H1 (cell line): ENCODE measurements around the gene SULF2.

Experiments used
- EZH2 ChIP-seq: fragments of 200-600 bp; sonication (generic); IDR thresholded peaks from 2 replicates; pipeline ENCODE4 v1.7.1; 2012; ENCODE audit warnings: low read depth, mild to moderate bottlenecking, moderate library complexity, low read length, inconsistent platforms; ENCODE audit not compliant: severe bottlenecking
- POLR2AphosphoS5 ChIP-seq: IDR thresholded peaks from 2 replicates; pipeline ENCODE4 v1.6.1; 2011; ENCODE audit warnings: low read depth, low read length
- TBP ChIP-seq: IDR thresholded peaks from 2 replicates; pipeline ENCODE4 v1.6.1; 2011; ENCODE audit warnings: low read depth, low read length, improper control_type of control experiment
- TF ChIP-seq, protein P1 (sequence below), 3 experiments: IDR thresholded peaks; 1 replicate in 2 of 3; 2 replicates in 1 of 3; pipeline versions ENCODE4 v1.5.1 to v1.6.1; 2011; ENCODE audit warnings: low read length in 3 of 3, mild to moderate bottlenecking in 3 of 3, inconsistent platforms in 2 of 3, low read depth in 1 of 3, moderate library complexity in 1 of 3; ENCODE audit not compliant: insufficient read depth in 1 of 3; ENCODE audit errors: control extremely low read depth in 1 of 3

DNA sequence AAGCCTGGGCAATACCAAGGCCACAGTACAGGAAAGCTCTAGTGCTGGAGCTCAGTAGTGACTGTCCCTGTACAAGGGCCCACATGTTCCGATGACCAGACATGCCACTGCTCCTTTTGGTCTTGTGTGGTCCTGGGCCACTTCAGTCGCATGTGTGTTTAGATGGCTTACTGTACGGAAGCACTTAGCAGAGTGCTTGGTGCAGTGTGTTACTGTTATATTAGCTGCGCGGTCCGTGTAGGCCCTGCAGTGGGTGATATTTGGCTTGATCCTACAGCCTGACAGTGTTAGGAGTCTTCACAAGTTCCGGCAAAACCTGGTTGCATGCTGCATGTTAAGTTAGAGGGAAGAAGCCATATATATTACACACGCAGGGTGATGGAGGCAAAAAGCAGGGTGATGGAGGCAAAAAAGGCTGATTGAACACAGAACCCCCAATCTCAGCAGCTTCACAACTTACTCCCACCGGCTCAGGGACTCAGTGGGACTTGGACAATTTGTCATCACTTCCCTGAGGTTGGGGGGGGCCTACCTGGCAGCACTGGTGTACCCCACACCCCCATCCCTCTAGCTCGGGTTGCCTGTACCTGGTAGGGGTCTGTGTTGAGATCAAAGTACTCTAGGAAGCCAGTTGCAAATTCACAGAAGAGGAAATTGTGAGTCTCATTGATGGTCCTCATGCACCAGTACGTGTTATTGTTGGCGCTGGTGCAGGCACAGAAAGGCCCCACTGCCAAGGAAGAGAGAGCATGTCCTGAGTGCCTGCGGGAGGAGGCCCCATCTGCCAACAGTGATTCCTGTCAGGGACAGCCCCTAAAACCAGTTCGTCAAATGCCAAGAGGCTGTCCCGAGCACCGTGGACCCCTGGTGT, 122.6 kb downstream of the SULF2 start:
- TF ChIP-seq, protein P1, sequence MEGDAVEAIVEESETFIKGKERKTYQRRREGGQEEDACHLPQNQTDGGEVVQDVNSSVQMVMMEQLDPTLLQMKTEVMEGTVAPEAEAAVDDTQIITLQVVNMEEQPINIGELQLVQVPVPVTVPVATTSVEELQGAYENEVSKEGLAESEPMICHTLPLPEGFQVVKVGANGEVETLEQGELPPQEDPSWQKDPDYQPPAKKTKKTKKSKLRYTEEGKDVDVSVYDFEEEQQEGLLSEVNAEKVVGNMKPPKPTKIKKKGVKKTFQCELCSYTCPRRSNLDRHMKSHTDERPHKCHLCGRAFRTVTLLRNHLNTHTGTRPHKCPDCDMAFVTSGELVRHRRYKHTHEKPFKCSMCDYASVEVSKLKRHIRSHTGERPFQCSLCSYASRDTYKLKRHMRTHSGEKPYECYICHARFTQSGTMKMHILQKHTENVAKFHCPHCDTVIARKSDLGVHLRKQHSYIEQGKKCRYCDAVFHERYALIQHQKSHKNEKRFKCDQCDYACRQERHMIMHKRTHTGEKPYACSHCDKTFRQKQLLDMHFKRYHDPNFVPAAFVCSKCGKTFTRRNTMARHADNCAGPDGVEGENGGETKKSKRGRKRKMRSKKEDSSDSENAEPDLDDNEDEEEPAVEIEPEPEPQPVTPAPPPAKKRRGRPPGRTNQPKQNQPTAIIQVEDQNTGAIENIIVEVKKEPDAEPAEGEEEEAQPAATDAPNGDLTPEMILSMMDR (IDR thresholded peaks at IDR 0.05; ENCODE audit: control extremely low read depth in 1 of 3, insufficient read depth in 1 of 3, low read depth in 1 of 3, low read length in 3 of 3) = no peak
- no peak for TF ChIP-seq POLR2AphosphoS5
- no peak for TF ChIP-seq EZH2
- TF ChIP-seq TBP = no peak
